Skin of body (tissue), 2 donors: ENCODE data around the gene EPHB6. TPM values are rescaled to one million over a fixed set of nuclear protein-coding genes. Genes with fewer than 3 reads are reported as not detected.

Experiments
- DNase-seq: peaks from one replicate; lab custom pipeline; 2025; lab: John Stamatoyannopoulos, UW
- total RNA-seq: library from RNA; depleted of rRNA; stranded (reverse); fragments of >200 nt; gene quantifications from one replicate; pipeline ENCODE4 v1.2.3, GENCODE V29; 2014

EPHB6 gene
- total RNA-seq, 1 donor from 2014 or later: 34.7 TPM

DNA sequence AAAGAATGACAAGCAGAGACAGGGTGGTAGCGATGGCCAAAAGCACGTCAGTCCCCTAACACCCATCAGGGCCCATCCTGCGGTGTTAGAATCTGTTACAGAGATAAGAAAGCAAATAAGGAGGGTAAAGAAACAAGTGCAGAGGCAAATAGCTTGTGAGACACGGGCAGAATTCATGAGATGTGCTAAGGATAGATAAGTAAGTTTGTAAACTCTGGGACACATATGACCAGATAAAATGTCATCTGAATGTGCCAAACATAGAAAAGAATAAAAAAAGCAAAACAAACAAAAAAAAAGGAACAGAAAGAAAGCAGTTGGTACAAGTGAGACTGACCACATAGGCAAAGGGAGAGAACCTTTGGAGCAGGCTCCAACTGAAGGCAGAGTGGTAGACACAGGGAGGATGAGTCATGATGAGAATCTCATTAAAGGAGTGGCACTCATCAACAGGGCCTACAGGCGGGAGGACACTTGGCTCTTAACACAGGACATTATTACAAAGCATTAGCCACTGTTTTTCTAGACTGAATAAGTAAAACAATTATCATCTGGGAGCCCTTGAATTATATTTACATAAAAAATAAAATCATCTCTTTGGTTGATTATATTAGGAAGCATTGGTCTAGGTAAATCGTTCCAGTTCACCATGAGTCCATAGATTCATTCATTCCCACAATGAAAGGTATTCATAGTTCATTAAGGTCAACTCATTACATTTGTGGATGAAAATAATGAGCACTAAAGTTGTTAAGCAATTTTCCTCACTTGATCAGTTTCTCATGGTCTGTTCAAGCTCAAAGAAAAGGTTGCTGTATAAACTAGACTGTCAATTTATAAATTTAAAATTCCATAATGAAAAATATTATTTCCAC lies 21.5 kb upstream of the EPHB6 start:
- DNase-seq: no peak

DNA sequence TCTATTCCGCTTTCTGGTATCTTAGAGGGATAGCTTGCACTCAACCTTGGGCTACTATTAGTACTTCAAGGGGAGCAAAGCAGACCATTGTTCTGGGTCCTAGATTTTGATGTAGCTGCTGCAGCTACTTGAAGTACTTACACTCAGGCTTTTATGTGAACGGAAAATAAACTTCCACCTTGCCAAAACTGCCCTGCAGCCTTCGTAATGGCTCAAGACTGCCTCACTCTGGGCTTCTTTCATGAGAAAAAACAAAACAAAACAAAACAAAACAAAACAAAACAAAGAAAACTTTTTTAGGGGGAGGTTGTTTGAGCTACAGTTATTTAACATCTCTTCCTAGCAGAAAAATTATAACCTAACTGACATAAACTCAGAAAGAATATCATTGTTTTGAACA lies 19.4 kb upstream of the EPHB6 start:
- no peak for DNase-seq

DNA sequence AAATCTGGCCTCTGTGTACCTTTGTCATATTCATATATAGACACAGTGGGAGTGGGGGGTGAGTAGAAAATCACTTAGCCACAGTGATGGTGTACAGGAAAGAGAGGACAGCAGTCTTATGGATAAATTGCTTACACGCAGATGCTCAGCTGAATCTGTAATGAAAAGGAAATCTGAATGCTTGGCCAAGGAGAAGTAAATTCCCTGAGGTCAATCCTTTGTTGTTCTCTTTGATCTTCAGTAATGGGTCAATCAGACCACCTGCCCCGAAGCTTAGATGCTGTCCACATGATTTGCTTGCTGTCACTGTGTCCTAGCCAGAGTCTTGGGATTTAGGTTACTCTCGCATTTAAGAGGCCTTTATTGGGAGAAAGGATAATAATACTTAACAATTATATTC lies 18.4 kb upstream of the EPHB6 start:
- no peak for DNase-seq

DNA sequence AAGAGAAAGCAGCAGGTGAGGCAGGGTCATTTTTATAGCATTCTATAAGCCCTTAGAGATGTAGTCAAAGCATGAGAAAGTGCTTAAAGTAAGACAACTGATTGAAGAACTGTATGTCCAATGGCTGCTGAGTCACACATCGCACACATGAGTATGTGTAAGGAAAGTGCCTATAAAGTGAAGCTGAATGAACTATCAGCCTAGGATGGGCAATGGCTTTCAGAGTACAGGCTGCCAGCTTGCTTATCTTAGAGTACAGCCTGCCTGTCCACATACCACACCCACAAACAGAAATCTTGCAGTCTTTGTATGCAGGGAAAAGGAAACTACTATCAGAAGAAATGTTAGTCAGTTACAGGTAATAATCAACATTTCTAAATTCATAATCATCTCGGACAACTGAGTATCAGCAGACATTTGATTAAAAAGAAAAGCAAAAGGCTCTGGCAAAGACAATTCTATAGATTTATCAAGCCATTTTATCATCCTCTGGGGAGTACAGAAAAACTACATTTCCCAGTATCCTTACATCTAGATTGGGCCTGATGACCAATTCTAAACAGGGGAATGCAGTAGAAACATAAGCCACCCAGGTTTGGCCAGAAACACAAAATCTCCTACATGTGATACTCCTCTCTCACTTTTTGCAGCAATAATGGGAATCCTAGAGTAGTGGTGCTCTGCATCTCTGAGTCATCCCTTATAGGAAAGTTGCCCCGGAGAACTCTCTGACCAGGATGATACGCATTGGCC lies 16.2 kb upstream of the EPHB6 start:
- no peak for DNase-seq

GRCh38 chr7:142842251-142842766 lies 12.6 kb upstream of the EPHB6 start:
- no peak for DNase-seq

- DNase-seq: no peak
Observed at GRCh38 chr7:142847353-142847752, 7.5 kb upstream of the EPHB6 start.

- no peak for DNase-seq
Observed at GRCh38 chr7:142851269-142851668, 3.6 kb upstream of the EPHB6 start.

- DNase-seq: no peak
Observed at GRCh38 chr7:142851919-142852318, 3.0 kb upstream of the EPHB6 start.

GRCh38 chr7:142853739-142854371 lies 1.0 kb upstream of the EPHB6 start:
- DNase-seq: peak; percentile 49

- DNase-seq: no peak
Observed at GRCh38 chr7:142855114-142855743, 353 bp downstream of the EPHB6 start.

GRCh38 chr7:142855756-142856564 lies 1.1 kb downstream of the EPHB6 start:
- DNase-seq: no peak

DNA sequence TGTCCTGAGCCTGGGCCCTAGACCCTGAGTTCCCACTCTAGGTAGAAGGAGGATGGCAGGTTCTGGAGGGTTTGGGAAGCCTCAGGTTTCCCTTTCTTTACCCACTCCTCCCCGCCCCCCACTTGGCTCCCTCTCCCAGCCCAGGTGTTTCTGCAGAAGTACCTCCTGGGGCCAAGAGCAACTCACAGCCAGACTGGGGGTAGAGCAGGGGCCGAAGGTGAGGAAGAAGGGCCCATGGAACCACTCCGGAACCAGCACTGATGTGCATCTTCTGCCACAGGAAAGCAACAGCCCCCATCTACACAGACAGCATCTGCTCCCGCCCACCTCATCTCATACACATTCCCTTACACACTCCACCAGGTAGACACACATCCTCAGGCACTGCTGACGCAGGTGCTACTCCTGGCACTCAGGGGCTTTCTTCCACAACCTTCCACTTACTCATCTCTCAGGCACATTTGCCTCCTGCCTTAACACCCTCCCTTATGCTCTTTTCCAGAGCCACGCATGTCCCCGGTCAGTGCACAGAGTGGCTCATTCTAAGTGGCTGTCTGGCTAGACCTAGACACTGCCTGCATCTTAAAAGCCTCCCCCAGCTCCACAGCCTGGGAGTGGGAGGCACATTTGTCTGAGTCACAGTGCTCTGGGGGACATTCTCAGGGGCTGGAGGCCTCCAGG lies 1.8 kb downstream of the EPHB6 start:
- no peak for DNase-seq

DNA sequence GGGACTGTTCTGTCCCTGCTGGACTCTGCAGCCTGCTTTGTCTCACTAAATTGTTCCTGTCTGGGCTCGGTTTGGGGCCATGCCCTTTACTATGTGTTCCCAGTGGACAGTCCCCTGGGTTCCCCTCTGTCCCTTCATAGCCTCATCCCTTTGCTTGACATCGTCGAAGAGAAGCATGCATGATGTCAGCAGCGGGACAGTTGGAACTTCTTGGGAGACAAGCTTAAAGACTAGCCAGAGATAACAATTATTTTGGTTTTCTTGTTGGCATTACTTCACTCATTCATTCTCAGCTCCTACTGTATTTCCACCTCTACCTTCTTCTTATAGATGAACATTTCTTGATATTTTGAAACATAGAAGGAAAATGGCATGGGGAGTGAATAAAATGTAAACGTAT lies 2.7 kb downstream of the EPHB6 start:
- DNase-seq: no peak

GRCh38 chr7:142859411-142859810 lies 4.5 kb downstream of the EPHB6 start:
- DNase-seq: no peak

GRCh38 chr7:142859829-142860228 lies 5.0 kb downstream of the EPHB6 start:
- peak; percentile 5 for DNase-seq

GRCh38 chr7:142860968-142861367 lies 6.1 kb downstream of the EPHB6 start:
- DNase-seq: no peak

DNA sequence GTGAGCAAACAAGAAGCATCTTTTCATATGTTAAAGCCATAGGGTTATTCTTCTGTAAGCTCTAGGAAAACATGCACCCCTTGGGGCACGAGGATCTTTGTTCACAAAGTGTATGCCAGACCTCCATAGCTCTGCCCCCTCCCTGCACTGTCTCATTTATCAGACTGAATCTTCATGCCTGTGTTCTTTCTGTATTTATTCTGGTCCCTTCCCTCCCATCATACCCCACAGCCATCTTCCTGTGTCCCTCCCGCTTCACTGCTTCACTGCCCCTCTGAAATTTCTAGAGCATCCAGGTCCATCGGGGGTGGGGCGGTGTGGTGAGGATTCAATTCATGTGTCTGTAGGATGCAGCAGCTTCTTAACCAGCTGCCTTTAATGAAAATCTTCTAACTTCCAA lies 7.5 kb downstream of the EPHB6 start:
- no peak for DNase-seq

- no peak for DNase-seq
Observed at GRCh38 chr7:142862786-142863400, 8.0 kb downstream of the EPHB6 start.

DNA sequence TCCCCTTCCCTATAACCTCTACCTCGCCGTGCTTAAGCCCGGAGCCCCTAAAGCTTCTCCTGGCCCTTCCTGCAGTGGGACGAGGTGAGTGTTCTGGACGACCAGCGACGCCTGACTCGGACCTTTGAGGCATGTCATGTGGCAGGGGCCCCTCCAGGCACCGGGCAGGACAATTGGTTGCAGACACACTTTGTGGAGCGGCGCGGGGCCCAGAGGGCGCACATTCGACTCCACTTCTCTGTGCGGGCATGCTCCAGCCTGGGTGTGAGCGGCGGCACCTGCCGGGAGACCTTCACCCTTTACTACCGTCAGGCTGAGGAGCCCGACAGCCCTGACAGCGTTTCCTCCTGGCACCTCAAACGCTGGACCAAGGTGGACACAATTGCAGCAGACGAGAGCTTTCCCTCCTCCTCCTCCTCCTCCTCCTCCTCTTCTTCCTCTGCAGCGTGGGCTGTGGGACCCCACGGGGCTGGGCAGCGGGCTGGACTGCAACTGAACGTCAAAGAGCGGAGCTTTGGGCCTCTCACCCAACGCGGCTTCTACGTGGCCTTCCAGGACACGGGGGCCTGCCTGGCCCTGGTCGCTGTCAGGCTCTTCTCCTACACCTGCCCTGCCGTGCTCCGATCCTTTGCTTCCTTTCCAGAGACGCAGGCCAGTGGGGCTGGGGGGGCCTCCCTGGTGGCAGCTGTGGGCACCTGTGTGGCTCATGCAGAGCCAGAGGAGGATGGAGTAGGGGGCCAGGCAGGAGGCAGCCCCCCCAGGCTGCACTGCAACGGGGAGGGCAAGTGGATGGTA lies 9.2 kb downstream of the EPHB6 start:
- no peak for DNase-seq
